HG02623 (cell line): ENCODE results near the gene KLK11.

Experiments
- ATAC-seq: cut with Tn5 transposase; IDR thresholded peaks from one replicate; pipeline ENCODE4 v1.9.1; 2021; ENCODE audit warnings: moderate library complexity; ENCODE audit not compliant: unreplicated experiment

Gene KLK11

GRCh38 chr19:51029718-51030117 is 3.3 kb upstream of the KLK11 start:
- no peak for ATAC-seq

- ATAC-seq, result no peak
These were observed 1.5 kb upstream of the KLK11 start for GRCh38 chr19:51027873-51028272.

- ATAC-seq, result no peak
These were observed 850 bp upstream of the KLK11 start for GRCh38 chr19:51027126-51027806.

GRCh38 chr19:51025809-51026553 is 435 bp downstream of the KLK11 start:
- no peak for ATAC-seq

GRCh38 chr19:51025401-51025800 is 1.0 kb downstream of the KLK11 start:
- no peak for ATAC-seq

GRCh38 chr19:51024924-51025323 is 1.5 kb downstream of the KLK11 start:
- no peak for ATAC-seq

GRCh38 chr19:51023946-51024345 is 2.5 kb downstream of the KLK11 start:
- ATAC-seq, result no peak

GRCh38 chr19:51022526-51022925 is 3.9 kb downstream of the KLK11 start:
- ATAC-seq, result no peak

- no peak for ATAC-seq
These were observed 5.3 kb downstream of the KLK11 start for GRCh38 chr19:51020988-51021651.

GRCh38 chr19:51019544-51019925 is 6.9 kb downstream of the KLK11 start, which contains the start of gene KLK10:
Gene KLK10 (minus strand): TSS chr19:51019709. CDS start chr19:51019130, 579 bp downstream.
- no peak for ATAC-seq

GRCh38 chr19:51018745-51019543 is 7.5 kb downstream of the KLK11 start:
- ATAC-seq, result no peak

GRCh38 chr19:51016798-51017683 is 9.4 kb downstream of the KLK11 start:
- ATAC-seq, result no peak

- ATAC-seq, result no peak
These were observed 10.6 kb downstream of the KLK11 start for GRCh38 chr19:51015691-51016267.

GRCh38 chr19:51014242-51014641 is 12.2 kb downstream of the KLK11 start:
- no peak for ATAC-seq

GRCh38 chr19:51012661-51013190 is 13.7 kb downstream of the KLK11 start:
- no peak for ATAC-seq

GRCh38 chr19:51010066-51010795 is 16.2 kb downstream of the KLK11 start:
- no peak for ATAC-seq

- ATAC-seq, result no peak
These were observed 17.1 kb downstream of the KLK11 start for GRCh38 chr19:51009061-51009891.

- ATAC-seq, result no peak
These were observed 18.9 kb downstream of the KLK11 start for GRCh38 chr19:51007488-51007887.
